Measurements from ENCODE around the gene UBTD2.

GRCh38 chr5:172266071-172266675, 17.4 kb downstream of the UBTD2 start:
- TF ChIP-seq, protein P1, sequence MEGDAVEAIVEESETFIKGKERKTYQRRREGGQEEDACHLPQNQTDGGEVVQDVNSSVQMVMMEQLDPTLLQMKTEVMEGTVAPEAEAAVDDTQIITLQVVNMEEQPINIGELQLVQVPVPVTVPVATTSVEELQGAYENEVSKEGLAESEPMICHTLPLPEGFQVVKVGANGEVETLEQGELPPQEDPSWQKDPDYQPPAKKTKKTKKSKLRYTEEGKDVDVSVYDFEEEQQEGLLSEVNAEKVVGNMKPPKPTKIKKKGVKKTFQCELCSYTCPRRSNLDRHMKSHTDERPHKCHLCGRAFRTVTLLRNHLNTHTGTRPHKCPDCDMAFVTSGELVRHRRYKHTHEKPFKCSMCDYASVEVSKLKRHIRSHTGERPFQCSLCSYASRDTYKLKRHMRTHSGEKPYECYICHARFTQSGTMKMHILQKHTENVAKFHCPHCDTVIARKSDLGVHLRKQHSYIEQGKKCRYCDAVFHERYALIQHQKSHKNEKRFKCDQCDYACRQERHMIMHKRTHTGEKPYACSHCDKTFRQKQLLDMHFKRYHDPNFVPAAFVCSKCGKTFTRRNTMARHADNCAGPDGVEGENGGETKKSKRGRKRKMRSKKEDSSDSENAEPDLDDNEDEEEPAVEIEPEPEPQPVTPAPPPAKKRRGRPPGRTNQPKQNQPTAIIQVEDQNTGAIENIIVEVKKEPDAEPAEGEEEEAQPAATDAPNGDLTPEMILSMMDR (IDR thresholded peaks at IDR 0.05) = no peak
- TF ChIP-seq POLR2A (IDR thresholded peaks at IDR 0.05) = no peak
